ENCODE measurements around the gene SHC3. TPM values are rescaled to one million over a fixed set of nuclear protein-coding genes. Genes with fewer than 3 reads are reported as not detected.

SHC3 gene
- polyA plus RNA-seq, 3 donors from 2014 or later: not detected

DNA sequence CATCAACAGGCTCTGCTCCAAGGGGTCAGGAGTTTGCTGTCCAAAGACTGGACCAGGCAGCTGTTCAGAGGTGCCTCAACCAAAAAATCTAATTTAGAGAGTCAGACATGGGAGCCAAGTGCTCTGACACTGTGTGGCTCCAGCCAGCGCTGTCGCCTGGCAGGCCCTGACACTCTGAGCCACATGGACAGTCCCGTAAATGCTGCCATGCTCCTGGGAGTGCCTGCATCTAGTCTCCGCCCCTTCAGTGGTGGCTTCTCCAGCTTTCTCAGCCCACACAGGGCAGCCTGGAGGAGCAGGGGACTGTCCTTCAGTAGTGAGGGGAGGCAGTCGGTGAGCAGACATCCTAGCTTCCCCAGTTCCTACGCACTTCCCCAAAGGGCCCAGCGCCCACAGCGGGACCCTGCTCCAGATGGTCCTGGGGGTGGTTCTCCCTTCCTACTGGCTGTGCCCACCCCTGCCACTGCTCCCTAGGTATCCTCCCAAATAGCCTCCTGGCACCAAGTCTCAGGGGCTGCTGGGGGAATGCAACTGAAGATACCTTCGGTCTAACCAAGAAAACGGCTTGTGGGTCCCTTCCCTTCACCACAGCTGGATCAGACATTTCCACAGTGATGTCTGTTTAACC is 72.3 kb downstream of the SHC3 start:
- no peaks in the 10 kb centered on the region for H3K9me3 Mint-ChIP-seq
- no peak for DNase-seq
- H3K4me3 Mint-ChIP-seq: no peak overlapping the region
- H3K27ac Mint-ChIP-seq: no peak overlapping the region
- peaks cover 3 to 11% (median 10%) of the 10 kb centered on the region in 3 donors for H3K27me3 Mint-ChIP-seq (ENCODE audit: low read depth in 3 of 3)
- H3K36me3 Mint-ChIP-seq: no peaks in the 10 kb centered on the region
- H3K4me1 Mint-ChIP-seq: no peaks in the 10 kb centered on the region

DNA sequence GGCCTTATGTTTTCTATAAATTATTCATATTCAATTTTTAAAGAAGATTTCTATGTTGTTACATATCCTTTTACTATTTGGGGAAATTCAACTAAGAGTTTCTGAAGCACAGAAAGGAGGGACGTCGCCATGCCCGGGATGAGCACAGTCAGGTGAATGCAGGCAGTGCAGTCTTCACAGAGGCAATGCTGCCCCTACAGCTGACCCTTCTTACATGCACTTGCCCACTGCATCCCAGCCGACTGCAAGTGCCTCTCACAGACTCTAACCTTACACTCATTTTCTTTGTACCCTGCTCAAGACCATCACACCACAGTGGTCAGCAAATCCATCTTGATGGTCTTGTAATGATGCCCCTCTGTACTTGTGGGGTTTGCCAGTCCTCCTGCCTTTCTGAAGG is 73.8 kb downstream of the SHC3 start:
- Mint-ChIP-seq H3K36me3 (no peaks in the 10 kb centered on the region), H3K4me1 (no peaks in the 10 kb centered on the region), H3K27ac (no peak overlapping the region), H3K9me3 (no peaks in the 10 kb centered on the region), H3K4me3 (no peak overlapping the region), H3K27me3 (ENCODE audit: low read depth in 3 of 3) (peaks cover 3 to 12% (median 11%) of the 10 kb centered on the region in 3 donors)
- no peak for DNase-seq

DNA sequence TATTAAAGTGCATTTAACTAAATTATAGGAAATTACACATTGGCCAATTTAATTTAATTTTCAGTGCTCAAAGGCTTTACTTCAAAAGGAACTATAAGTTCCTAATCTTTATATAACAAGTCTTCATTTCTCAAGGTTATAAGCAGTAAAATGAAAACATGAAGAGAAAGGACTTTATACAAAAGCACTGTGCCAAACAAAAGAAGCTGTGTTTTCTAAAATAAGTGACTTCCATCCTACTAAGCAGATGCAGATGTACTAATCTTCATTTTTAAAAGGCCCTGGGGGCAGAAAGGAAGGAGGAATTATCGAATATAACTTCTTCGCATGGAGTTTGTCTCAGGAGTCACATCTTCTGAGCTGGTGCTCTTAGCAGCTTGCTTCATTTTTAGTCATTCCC is 81.4 kb downstream of the SHC3 start:
- H3K4me1 Mint-ChIP-seq: no peaks in the 10 kb centered on the region
- H3K27ac Mint-ChIP-seq: no peak overlapping the region
- no peaks in the 10 kb centered on the region for H3K36me3 Mint-ChIP-seq
- peaks cover 0 to 8% (median 6%) of the 10 kb centered on the region in 3 donors for H3K27me3 Mint-ChIP-seq (ENCODE audit: low read depth in 3 of 3)
- H3K4me3 Mint-ChIP-seq: no peak overlapping the region
- DNase-seq: no peak
- H3K9me3 Mint-ChIP-seq: no peaks in the 10 kb centered on the region

DNA sequence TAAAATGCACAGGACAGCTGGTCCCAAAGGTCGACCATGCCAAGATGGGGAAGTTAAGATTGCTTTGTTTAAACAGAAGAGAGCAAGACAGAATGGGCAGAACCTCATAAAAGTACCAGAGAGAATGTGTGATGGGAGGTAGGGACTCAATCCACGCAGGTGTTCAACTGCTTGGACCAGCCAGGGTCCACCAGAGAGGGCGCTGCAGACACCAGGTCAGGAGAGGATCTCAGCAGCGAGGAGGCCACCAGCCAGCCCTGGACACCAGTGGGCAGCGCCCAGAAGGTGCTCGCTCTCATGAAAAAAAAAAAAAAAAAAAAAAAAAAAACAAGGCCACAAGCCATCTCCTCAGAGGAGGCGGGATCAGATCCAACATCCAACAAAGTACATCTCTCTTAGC is 81.8 kb downstream of the SHC3 start:
- Mint-ChIP-seq H3K27me3 (ENCODE audit: low read depth in 3 of 3) (peaks cover 0 to 6% (median 5%) of the 10 kb centered on the region in 3 donors), H3K27ac (no peak overlapping the region), H3K4me1 (no peaks in the 10 kb centered on the region), H3K36me3 (no peaks in the 10 kb centered on the region), H3K9me3 (no peaks in the 10 kb centered on the region), H3K4me3 (no peak overlapping the region)
- no peak for DNase-seq

DNA sequence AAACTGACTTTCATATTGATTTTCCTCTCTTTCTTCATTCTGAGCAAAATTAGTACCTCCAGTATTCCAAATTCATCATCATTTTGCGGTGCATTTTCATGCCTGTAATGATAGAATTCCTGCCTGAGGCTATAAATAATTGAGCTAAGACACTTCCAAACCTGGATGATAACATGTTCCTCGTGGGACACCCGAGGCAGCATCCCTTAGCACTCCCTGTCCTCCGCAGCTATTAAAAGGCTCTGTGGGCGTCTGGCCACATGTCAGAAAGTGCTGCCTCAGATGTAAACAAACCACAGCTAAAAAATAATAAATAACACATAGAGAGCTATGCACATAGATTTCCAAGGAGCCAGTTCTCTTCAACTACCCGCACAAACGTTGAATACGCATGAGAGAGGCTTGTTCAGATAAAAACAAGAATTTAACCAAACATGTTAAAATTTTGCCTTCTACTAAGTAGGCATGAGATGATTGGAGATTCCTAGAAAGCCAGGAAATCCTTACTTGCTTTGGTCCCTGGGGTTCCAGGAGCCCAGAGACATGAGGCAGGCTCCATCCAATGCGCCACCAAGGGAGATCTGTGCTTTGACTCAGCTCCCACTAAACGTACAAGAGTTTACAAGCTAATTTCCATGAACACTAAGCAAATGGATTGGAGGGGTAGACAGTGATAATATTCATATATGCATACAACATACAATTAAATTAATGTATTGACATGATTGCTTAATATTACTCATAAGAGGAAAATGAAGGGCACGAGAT is 82.7 kb downstream of the SHC3 start:
- Mint-ChIP-seq H3K27ac (no peak overlapping the region), H3K36me3 (no peaks in the 10 kb centered on the region), H3K9me3 (no peaks in the 10 kb centered on the region), H3K27me3 (ENCODE audit: low read depth in 3 of 3) (peaks cover 0 to 3% (median 2%) of the 10 kb centered on the region in 3 donors), H3K4me1 (no peaks in the 10 kb centered on the region), H3K4me3 (no peak overlapping the region)
- no peak for DNase-seq

DNA sequence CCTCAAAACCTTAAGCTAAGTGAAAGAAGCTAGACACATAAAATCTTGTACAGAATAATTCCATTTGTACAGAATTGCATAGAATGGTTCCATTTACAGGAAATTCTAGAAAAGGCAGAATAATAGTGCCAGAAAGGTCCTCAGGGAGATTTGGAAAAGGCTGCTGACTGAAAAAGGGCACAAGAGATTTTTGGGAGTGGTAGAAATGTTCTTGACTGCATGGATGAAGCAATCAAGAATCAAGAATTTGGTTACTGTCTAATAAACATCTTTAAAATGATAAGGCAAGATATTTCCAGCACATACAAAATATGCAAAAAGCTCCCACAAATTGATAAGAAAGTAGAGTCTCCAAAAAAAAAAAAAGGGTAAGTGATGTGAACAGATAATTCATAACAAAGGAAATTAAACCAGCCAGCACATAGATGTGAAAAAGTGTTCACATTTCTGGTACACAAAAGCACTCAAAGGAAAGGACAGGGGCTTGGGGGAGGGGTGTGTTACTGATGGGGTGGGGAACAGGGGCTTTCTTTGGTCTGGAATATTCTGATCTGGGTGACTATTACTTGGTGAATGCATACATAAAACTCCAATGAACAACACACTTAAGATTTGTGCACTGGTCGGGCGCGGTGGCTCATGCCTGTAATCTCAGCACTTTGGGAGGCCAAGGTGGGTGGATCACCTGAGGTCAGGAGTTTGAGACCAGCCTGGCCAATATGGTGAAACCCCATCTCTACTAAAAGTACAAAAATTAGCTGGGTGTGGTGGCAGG is 85.2 kb downstream of the SHC3 start:
- Mint-ChIP-seq H3K36me3 (no peaks in the 10 kb centered on the region), H3K27me3 (ENCODE audit: low read depth in 3 of 3) (peaks cover 0 to 2% (median 2%) of the 10 kb centered on the region in 3 donors)

DNA sequence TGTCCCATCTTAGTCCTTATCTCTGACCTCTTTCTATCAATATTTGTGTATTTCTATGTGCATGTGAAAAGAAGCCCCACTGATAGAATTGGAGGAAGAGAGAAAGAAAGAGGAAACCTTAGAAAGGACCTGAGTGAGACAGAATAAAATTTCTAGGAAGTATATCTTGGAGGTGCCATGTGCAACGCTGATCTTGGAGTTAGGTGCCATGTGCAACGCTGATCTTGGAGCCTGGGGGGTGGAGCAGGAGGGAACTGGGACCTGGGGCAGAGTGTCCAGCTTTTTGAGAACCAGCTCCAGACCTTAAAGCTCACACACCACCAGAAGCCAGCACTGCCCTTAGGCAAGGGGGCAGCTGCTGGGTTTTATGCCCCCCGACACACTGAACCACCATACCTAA is 89.4 kb downstream of the SHC3 start:
- H3K27ac Mint-ChIP-seq: no peak overlapping the region

More for the DNA sequence above, 85.2 kb downstream of the SHC3 start:
- H3K9me3 Mint-ChIP-seq: no peaks in the 10 kb centered on the region
- no peak for DNase-seq
- no peak overlapping the region for H3K27ac Mint-ChIP-seq
- no peaks in the 10 kb centered on the region for H3K4me1 Mint-ChIP-seq
- H3K4me3 Mint-ChIP-seq: no peak overlapping the region

DNA sequence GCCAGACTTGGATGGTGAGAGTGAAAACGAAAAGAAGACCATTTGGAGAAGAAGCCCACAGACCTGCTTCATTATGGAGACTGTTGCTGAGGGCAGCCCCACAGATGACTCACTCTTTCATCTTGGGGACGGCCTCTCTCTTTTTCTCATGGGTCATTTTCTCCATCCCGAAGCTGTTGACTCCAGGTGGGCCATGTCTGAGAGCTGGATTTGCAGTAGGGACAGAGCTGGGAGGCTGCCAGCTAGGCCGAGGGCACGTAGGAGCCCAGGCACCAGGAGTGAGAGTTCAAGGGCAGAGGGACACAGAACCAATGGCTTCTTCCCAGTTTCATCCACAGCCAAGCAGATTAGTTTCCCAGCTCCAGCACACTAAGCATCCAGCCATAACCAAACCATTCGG is 95.0 kb downstream of the SHC3 start:
- Mint-ChIP-seq H3K27me3 (ENCODE audit: low read depth in 3 of 3) (peaks cover 0 to 5% (median 3%) of the 10 kb centered on the region in 3 donors), H3K36me3 (no peaks in the 10 kb centered on the region), H3K4me1 (no peaks in the 10 kb centered on the region), H3K4me3 (no peak overlapping the region), H3K27ac (no peak overlapping the region), H3K9me3 (peaks cover 0 to 3% (median 0%) of the 10 kb centered on the region in 6 donors)
- no peak for DNase-seq

More for the DNA sequence above, 89.4 kb downstream of the SHC3 start:
- H3K36me3 Mint-ChIP-seq: no peaks in the 10 kb centered on the region
- peaks cover 0 to 5% (median 2%) of the 10 kb centered on the region in 3 donors for H3K27me3 Mint-ChIP-seq (ENCODE audit: low read depth in 3 of 3)
- no peak overlapping the region for H3K4me3 Mint-ChIP-seq
- DNase-seq: no peak
- no peaks in the 10 kb centered on the region for H3K4me1 Mint-ChIP-seq
- peaks cover 0 to 3% (median 0%) of the 10 kb centered on the region in 6 donors for H3K9me3 Mint-ChIP-seq

DNA sequence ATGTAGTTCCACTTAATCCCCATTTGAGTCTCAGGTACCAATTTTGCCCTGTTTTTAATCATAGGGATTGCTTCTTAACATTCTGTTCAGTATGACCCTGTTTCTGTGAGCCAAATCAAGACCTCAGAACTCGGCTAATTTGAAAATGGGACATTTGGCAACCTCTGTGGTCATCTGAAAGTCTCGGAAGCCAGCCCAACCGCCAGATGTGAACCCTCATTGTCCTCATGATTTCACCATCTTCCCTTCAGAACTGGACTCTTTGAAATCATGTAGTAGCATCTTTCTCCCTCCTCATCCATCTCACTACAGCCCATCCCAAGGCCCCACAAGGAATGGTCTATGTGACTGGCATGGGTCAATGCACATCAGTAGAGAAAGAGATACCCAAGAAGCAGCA is 98.4 kb downstream of the SHC3 start:
- H3K9me3 Mint-ChIP-seq: no peaks in the 10 kb centered on the region
- no peaks in the 10 kb centered on the region for H3K4me1 Mint-ChIP-seq
- H3K27ac Mint-ChIP-seq: no peak overlapping the region
- no peak for DNase-seq
- H3K27me3 Mint-ChIP-seq (ENCODE audit: low read depth in 3 of 3): peaks cover 0 to 4% (median 3%) of the 10 kb centered on the region in 3 donors
- no peak overlapping the region for H3K4me3 Mint-ChIP-seq
- no peaks in the 10 kb centered on the region for H3K36me3 Mint-ChIP-seq

DNA sequence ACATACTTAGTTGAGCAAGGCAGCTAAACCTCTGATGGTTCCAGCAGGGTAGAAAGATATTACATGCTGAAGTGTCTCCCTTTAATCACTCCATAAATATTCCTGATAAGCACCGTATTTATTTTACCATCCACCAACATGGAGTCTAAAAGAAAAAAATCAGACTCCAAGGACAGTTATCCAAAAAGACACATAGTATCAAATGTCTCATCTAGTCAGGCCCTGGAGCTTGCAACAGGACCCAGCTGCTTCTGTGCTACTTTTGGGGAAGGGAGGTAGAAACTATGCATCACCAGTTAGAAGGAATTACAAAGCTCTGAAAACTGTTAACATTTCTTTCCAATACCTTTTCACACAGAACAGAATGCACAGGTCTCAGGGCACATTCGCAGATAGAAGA is 99.2 kb downstream of the SHC3 start:
- Mint-ChIP-seq H3K4me1 (no peaks in the 10 kb centered on the region), H3K4me3 (no peak overlapping the region), H3K36me3 (no peaks in the 10 kb centered on the region), H3K27ac (no peak overlapping the region), H3K27me3 (ENCODE audit: low read depth in 3 of 3) (peaks cover 2 to 4% (median 3%) of the 10 kb centered on the region in 3 donors), H3K9me3 (no peaks in the 10 kb centered on the region)
- DNase-seq: no peak

DNA sequence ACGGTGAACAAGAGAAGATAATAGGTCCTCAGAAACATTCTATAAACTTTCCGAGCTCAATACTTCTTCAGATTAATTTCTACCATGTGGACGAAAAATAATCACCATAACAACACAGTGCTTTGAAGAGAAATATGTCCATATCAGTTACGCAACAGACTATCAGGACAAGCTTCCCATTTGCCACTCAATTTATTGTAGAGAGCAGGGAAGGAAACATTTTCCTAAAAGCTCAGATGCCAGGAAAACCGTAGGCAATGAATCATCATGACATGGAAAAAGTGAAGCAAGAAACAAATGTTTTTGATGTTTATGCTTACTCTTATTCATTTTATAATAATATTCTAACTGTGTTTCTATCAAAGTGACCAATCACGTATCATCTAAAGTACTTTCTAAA is 99.8 kb downstream of the SHC3 start:
- Mint-ChIP-seq H3K4me1 (no peaks in the 10 kb centered on the region), H3K36me3 (no peaks in the 10 kb centered on the region), H3K27me3 (ENCODE audit: low read depth in 3 of 3) (peaks cover 2 to 4% (median 3%) of the 10 kb centered on the region in 3 donors), H3K4me3 (no peak overlapping the region), H3K27ac (no peak overlapping the region), H3K9me3 (no peaks in the 10 kb centered on the region)
- no peak for DNase-seq

DNA sequence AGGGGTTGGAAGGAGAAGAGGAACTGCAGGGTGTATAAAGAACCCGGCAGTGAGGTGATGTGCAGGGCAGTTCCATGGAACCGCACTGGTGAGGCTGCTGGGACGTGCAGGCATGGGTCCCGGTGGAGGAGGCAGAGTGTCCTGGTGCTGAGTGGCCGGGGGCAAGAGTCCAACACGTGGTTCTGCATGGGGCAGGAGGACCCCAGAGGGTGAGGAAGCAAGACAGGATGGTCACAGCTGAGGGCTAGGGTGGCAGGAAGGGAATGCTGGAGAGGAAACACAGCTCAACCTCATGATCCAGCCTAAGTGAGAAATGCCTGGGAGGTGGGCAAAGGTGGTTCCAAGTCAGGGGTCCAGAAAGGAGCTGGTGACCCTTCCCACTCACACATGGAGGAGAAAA is 100.2 kb downstream of the SHC3 start:
- Mint-ChIP-seq H3K27ac (no peak overlapping the region), H3K27me3 (ENCODE audit: low read depth in 3 of 3) (peaks cover 0 to 4% (median 4%) of the 10 kb centered on the region in 3 donors), H3K4me3 (no peak overlapping the region)

DNA sequence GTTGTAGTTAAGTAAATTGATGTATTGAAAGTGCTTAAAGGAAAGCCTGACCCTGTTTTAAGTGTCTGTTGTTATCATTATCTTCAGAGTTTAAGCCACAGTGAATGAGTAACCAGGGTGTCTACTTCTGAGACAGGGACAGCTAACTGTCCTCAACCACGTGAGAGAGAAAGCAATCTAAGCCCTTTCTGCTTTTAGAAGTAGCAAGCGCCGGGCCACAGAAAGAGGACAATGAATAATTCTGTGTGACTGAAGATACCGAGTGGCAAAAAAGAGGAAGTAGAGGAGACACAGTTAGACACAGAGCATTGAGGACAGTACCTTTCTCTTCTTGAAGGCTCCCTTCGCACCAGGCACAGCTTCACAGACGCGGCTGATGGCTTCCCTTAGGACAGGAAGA is 101.1 kb downstream of the SHC3 start:
- Mint-ChIP-seq H3K4me3 (no peak overlapping the region), H3K27ac (no peak overlapping the region), H3K4me1 (no peaks in the 10 kb centered on the region), H3K9me3 (no peaks in the 10 kb centered on the region), H3K27me3 (ENCODE audit: low read depth in 3 of 3) (peaks cover 0 to 10% (median 4%) of the 10 kb centered on the region in 3 donors), H3K36me3 (no peaks in the 10 kb centered on the region)
- DNase-seq: no peak

More for the DNA sequence above, 100.2 kb downstream of the SHC3 start:
- H3K36me3 Mint-ChIP-seq: no peaks in the 10 kb centered on the region
- no peaks in the 10 kb centered on the region for H3K9me3 Mint-ChIP-seq
- DNase-seq: no peak
- H3K4me1 Mint-ChIP-seq: no peaks in the 10 kb centered on the region

DNA sequence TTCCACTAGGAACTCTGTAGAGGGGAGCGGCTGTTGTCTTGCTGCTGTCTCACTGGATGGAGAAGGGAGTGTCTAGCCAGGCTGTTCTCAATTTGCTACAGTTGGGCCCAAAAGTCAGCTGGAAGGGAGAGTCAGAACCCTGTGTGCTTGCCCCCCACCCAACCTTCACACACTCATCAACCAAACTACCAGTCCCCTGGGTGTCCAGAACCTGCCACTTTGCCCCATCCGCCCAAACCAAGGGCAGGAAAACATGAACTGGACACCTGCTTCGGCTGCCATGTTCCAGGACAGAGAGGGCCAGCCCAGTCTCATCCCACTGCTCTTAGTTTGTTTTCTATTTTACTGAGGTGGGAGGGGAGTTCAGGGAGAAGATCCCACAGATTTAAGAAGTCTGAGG is 105.2 kb downstream of the SHC3 start:
- Mint-ChIP-seq H3K36me3 (no peaks in the 10 kb centered on the region), H3K27ac (no peak overlapping the region), H3K4me3 (no peak overlapping the region), H3K4me1 (no peaks in the 10 kb centered on the region), H3K9me3 (no peaks in the 10 kb centered on the region), H3K27me3 (ENCODE audit: low read depth in 3 of 3) (peaks cover 0 to 12% (median 11%) of the 10 kb centered on the region in 3 donors)
- DNase-seq: no peak

Data from immature natural killer cell (primary cell).